T1000 (cell line): ENCODE data around the gene CD72.
"Not testable (repeated sequence)": the region's sequence is repeated elsewhere in the genome, so short reads cannot be mapped to it uniquely, and the experiment has no call there.

Source experiments
- DNase-seq: peaks from one replicate; lab custom pipeline; 2025; ENCODE audit warnings: mixed read lengths; lab: John Stamatoyannopoulos, UW

The CD72 gene

GRCh38 chr9:35616681-35617459 lies 1.3 kb downstream of the CD72 start:
- DNase-seq = no peak

DNA sequence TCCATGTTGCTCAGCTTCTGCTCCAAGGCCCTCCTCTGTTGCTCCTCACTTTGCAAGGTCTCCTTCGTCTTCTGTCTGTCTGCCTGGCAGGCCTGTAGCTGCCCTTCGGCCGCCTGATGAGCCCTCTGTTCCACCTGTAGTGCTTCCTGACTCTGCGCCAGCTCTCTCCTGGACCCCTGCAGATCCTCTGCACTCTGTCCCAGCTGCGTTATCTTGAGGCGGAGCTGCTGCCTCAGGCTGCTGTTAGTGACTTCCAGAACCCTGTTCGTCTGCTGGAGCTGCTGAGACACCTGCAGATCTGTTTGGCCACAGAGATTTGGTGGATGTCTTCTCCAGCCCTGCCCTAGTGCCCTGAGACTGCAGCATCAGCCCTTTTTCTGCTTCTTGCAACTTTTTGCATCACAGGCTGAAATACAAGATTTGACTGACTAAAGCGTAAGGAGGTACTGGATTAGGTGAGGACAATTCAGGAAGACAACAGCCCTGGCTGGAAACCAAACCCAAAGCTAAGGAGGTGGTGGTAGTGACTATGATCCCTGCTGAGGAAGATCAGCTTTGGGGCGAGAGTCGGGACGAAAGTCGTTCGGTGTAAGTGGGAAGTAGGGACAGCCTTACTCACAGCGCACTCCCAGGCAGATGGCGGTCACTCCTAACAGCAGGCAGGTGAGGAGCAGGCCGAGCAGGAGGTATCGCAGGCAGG lies 2.1 kb downstream of the CD72 start:
- no peak for DNase-seq

DNA sequence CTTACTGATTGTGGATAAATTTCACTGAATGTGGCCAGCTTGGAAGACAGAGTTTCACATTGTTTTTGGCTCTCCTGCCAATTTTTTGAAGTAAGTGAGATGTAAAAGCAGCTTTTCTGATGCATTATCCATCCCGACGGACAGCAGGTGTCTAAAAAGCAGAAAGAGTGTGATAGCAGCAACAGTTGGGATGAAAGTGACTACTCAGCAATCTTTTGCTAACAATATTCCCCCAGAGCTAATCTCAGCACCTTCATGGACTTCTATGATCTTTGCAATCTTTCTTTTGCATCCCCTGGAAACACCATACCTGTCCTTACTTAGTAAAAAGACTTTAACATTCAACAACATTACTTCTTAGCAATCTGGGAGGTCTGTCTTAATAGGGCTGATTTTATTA lies 5.4 kb downstream of the CD72 start:
- DNase-seq = no peak

GRCh38 chr9:35612066-35612465 lies 6.1 kb downstream of the CD72 start:
- DNase-seq = not testable (repeated sequence)

DNA sequence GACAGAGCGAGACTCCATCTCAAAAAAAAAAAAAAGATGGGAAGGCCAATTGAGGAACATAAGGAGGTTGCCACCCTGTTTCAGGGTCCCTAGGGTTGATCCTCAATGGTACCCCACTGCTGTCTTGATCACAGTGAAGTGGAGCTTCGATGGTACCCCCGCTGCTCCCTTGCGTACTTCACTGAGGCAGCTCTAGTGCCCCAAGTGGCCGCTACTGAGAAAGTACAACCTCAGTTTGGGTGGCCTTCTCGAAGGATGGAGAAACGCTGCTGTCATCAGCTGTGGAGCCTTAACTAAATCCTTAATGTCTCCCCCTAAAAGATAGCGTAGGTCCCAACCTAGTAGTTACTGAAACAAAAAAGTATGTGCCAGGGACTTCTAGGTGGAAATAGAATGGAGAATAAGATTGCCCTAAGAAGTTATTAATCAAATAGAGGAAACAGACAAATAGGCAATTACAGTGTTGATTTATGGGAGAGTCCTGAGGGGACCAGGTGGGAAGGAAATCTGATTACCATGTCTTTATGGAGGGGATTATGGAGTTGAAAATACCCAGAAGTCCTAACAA lies 6.9 kb downstream of the CD72 start:
- no peak for DNase-seq

DNA sequence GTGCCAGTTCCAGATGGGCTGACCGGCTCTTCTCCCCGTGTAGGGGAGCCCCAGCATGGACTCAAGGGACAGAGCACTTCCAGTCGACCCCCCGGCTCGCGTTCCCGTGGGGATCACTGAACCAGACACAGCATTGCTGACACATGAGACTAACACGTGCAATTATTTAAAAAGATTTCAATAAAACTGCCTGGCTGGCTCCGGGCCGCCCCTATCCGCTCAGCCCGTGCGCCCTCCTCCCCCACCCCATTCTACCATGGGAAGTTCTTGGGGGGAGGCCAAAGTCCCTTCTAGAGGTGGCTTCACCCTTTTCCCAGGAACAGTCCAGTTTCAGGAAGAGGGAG lies 8.4 kb downstream of the CD72 start:
- DNase-seq = no peak

DNA sequence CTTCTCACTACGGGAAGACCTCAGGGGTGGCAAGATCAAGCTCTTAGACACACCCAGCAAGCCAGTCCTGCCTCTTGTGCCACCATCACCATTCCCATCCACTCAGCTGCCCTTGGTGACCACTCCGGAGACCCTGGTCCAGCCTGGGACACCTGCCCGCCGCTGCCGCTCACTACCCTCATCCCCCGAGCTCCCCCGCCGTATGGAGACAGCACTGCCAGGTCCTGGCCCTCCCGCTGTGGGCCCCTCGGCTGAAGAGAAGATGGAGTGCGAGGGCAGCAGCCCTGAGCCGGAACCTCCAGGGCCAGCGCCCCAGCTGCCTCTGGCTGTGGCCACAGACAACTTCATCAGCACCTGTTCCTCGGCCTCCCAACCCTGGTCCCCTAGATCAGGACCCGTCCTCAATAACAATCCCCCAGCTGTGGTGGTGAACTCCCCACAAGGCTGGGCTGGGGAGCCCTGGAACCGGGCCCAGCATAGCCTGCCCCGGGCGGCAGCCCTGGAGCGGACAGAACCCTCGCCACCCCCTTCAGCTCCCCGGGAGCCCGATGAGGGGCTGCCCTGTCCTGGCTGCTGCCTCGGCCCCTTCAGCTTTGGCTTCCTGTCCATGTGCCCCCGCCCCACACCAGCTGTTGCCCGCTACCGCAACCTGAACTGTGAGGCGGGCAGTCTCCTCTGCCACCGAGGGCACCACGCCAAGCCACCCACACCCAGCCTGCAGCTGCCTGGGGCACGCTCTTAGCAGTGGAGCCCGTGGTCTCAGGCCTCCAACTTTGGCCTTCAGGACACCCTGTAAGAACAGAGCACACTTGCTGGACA lies 9.0 kb downstream of the CD72 start:
- no peak for DNase-seq

DNA sequence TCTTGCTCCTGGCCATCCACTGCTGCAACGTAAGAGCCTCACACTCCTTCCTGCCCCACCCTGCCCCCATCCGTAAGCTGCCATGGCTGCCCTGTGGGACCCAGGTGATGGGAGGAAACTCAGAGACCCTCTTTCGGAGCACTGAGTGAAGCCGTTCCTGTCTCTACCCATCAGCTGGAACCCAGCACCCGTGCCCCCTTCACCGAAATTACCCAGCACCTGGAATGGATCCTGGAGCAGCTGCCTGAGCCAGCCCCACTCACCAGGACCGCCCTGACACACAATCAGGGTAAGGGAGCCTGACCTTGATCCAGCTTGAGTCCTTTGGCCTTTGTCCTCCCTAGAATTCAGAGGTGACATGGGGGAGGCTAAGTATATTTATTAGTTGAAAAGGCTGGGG lies 10.0 kb downstream of the CD72 start:
- no peak for DNase-seq

GRCh38 chr9:35606726-35607125 lies 11.5 kb downstream of the CD72 start:
- no peak for DNase-seq

GRCh38 chr9:35606138-35606504 lies 12.1 kb downstream of the CD72 start:
- DNase-seq = no peak

DNA sequence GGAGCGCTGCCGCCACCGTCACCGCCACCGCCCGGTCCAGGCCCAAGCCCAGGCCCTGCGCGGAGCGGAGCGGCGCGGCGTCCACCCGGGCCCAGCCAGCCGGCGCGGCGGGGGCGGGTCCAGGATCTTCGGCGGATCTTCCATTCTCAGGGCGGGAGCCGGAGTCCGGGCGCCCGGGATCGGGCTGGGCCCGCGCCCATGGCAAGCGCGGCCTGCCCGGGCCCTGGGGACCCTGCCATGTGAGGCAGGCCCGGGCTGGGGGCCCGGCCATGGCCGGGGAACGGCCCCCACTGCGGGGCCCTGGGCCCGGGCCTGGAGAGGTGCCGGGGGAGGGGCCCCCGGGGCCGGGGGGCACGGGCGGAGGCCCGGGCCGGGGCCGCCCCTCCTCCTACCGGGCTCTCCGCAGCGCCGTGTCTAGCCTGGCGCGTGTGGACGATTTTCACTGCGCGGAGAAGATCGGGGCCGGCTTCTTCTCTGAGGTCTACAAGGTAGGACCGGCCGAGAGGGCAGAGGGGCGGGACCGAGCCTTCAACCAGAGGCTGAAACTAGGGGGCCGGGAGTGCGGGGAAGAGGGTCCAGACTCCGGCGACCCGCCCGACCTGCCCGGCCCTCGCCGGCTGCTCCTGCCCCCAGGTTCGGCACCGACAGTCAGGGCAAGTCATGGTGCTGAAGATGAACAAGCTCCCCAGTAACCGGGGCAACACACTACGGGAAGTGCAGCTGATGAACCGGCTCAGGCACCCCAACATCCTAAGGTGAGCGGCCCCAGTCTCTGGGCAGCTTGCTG lies 12.7 kb downstream of the CD72 start:
- no peak for DNase-seq

GRCh38 chr9:35604578-35605350 lies 13.4 kb downstream of the CD72 start, which contains the start of gene TESK1:
Gene TESK1 (plus strand): TSS chr9:35605262. CDS start chr9:35605620, 358 bp downstream.
- DNase-seq = peak; percentile 12

- peak; percentile 97 for DNase-seq
These were observed 14.1 kb downstream of the CD72 start for GRCh38 chr9:35603986-35604577.

- DNase-seq = no peak
These were observed 14.7 kb downstream of the CD72 start for GRCh38 chr9:35603506-35603985.

- no peak for DNase-seq
These were observed 18.2 kb downstream of the CD72 start for GRCh38 chr9:35599763-35600604.

- no peak for DNase-seq
These were observed 19.2 kb downstream of the CD72 start for GRCh38 chr9:35598866-35599590.

DNA sequence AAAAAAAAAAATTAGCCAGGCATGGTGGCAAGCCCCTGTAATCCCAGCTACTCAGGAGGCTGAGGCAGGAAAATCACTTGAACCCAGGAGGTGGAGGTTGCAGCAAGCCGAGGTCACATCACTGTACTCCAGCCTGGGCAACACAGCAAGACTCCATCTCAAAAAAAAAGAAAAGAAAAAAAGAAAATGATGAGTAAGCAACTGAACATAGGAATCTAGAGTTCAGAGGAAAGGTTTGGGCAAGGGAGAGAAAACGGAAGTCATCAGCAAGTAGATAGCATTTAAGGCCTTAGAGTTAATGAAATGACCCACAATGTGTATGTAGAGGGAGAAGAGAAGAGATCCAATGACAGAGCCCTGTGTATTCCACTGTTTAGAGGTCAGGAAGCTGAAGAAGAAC lies 21.3 kb downstream of the CD72 start:
- not testable (repeated sequence) for DNase-seq

GRCh38 chr9:35594471-35594870 lies 23.7 kb downstream of the CD72 start:
- DNase-seq = no peak

GRCh38 chr9:35593581-35593980 lies 24.6 kb downstream of the CD72 start:
- no peak for DNase-seq
